Skin epidermis (tissue), 12 donors: ENCODE results near the gene PTPN4.
"Not testable (repeated sequence)": the region's sequence is repeated elsewhere in the genome, so short reads cannot be mapped to it uniquely, and the experiment has no call there.

Experiments used
- H3K27ac ChIP-seq, 21 experiments: fragments of 200-600 bp; sonication (generic) in 11 of 21; one replicate each; pipeline ENCODE4 v1.5.0; 2020; ENCODE audit warnings: mild to moderate bottlenecking in 3 of 21, inconsistent platforms in 2 of 21, moderate library complexity in 2 of 21
- H3K4me3 ChIP-seq, 7 experiments: fragments of 200-600 bp; sonication (generic) in 2 of 7; one replicate each; pipeline ENCODE4 v1.5.0; 2020; ENCODE audit warnings: inconsistent platforms in 2 of 7, mild to moderate bottlenecking in 2 of 7, moderate library complexity in 1 of 7

The PTPN4 gene

GRCh38 chr2:119795309-119796303, 35.9 kb downstream of the PTPN4 start:
- Histone ChIP-seq H3K4me3 (no peak overlapping the region), H3K27ac (no peak overlapping the region)

- Histone ChIP-seq H3K27ac (no peak overlapping the region), H3K4me3 (no peak overlapping the region)
These were observed 40.7 kb downstream of the PTPN4 start for GRCh38 chr2:119800376-119800902.

- H3K27ac ChIP-seq: no peak overlapping the region
- H3K4me3 ChIP-seq: no peak overlapping the region
These were observed 41.3 kb downstream of the PTPN4 start for GRCh38 chr2:119801040-119801439.

- not testable (repeated sequence) for H3K4me3 ChIP-seq, H3K27ac ChIP-seq
These were observed 42.3 kb downstream of the PTPN4 start for GRCh38 chr2:119801989-119802388.

- no peak overlapping the region for H3K4me3 ChIP-seq
- H3K27ac ChIP-seq: no peak overlapping the region
These were observed 43.4 kb downstream of the PTPN4 start for GRCh38 chr2:119803101-119803500.

- not testable (repeated sequence) for H3K27ac ChIP-seq, H3K4me3 ChIP-seq
These were observed 44.7 kb downstream of the PTPN4 start for GRCh38 chr2:119804409-119804808.

GRCh38 chr2:119808516-119809147, 48.9 kb downstream of the PTPN4 start:
- no peak overlapping the region for H3K27ac ChIP-seq

GRCh38 chr2:119809339-119810048, 49.8 kb downstream of the PTPN4 start:
- Histone ChIP-seq H3K4me3 (no peak overlapping the region), H3K27ac (no peak overlapping the region)

More at GRCh38 chr2:119808516-119809147, 48.9 kb downstream of the PTPN4 start:
- H3K4me3 ChIP-seq: no peak overlapping the region

GRCh38 chr2:119810049-119810630, 50.4 kb downstream of the PTPN4 start:
- H3K4me3 ChIP-seq: no peak overlapping the region
- H3K27ac ChIP-seq: no peak overlapping the region

GRCh38 chr2:119814216-119814615, 54.5 kb downstream of the PTPN4 start:
- no peak overlapping the region for H3K4me3 ChIP-seq
- H3K27ac ChIP-seq: no peak overlapping the region

- Histone ChIP-seq H3K4me3 (no peak overlapping the region), H3K27ac (no peak overlapping the region)
These were observed 59.1 kb downstream of the PTPN4 start for GRCh38 chr2:119818792-119819191.

GRCh38 chr2:119819846-119820245, 60.1 kb downstream of the PTPN4 start:
- Histone ChIP-seq H3K27ac (no peak overlapping the region), H3K4me3 (no peak overlapping the region)

GRCh38 chr2:119820275-119820674, 60.6 kb downstream of the PTPN4 start:
- H3K4me3 ChIP-seq: no peak overlapping the region
- H3K27ac ChIP-seq: no peak overlapping the region

- Histone ChIP-seq H3K27ac (no peak overlapping the region), H3K4me3 (no peak overlapping the region)
These were observed 61.5 kb downstream of the PTPN4 start for GRCh38 chr2:119821266-119821665.

- H3K4me3 ChIP-seq: no peak overlapping the region
- no peak overlapping the region for H3K27ac ChIP-seq
These were observed 64.1 kb downstream of the PTPN4 start for GRCh38 chr2:119823734-119824334.

GRCh38 chr2:119826370-119826961, 66.7 kb downstream of the PTPN4 start:
- Histone ChIP-seq H3K27ac (no peak overlapping the region), H3K4me3 (no peak overlapping the region)

- Histone ChIP-seq H3K4me3 (no peak overlapping the region), H3K27ac (no peak overlapping the region)
These were observed 68.3 kb downstream of the PTPN4 start for GRCh38 chr2:119827866-119828507.

- Histone ChIP-seq H3K4me3 (no peak overlapping the region), H3K27ac (no peak overlapping the region)
These were observed 76.9 kb downstream of the PTPN4 start for GRCh38 chr2:119836455-119837142.
